Astrocyte (in vitro differentiated cells and primary cell): ENCODE data around the gene PIK3IP1. TPM values are rescaled to one million over a fixed set of nuclear protein-coding genes. Genes with fewer than 3 reads are reported as not detected.

Experiments used
- DNase-seq: peaks from one replicate; pipeline ENCODE4 v3.0.0-alpha.2; 2010; ENCODE audit warnings: low read depth
- FAIRE-seq: peaks from 2 replicates; lab custom pipeline; 2011; peaks lifted over from hg19 to GRCh38; lab: Jason Lieb, UNC
- H2AFZ ChIP-seq: 2 replicates; pipeline ENCODE4 v1.6.0; 2012; ENCODE audit warnings: low read depth, low read length, inconsistent platforms
- H3K27ac ChIP-seq: 2 replicates; pipeline ENCODE4 v1.5.1; 2011; ENCODE audit warnings: low read depth, low read length, inconsistent platforms
- H3K27me3 ChIP-seq: 2 replicates; pipeline ENCODE4 v1.6.0; 2011; ENCODE audit warnings: low read length, inconsistent platforms; ENCODE audit not compliant: insufficient read depth
- H3K36me3 ChIP-seq: 2 replicates; pipeline ENCODE4 v1.5.1; 2011; ENCODE audit warnings: low read length, inconsistent platforms; ENCODE audit not compliant: insufficient read depth
- H3K4me1 ChIP-seq: 2 replicates; pipeline ENCODE4 v1.5.1; 2011; ENCODE audit warnings: low read length, inconsistent platforms; ENCODE audit not compliant: insufficient read depth
- H3K4me2 ChIP-seq: 2 replicates; pipeline ENCODE4 v1.6.0; 2012; ENCODE audit warnings: low read length, inconsistent platforms
- H3K4me3 ChIP-seq: 2 replicates; pipeline ENCODE4 v1.5.1; 2011; ENCODE audit warnings: low read depth, mild to moderate bottlenecking, low read length, inconsistent platforms; ENCODE audit not compliant: insufficient read depth
- H3K79me2 ChIP-seq: 2 replicates; pipeline ENCODE4 v1.6.0; 2012; ENCODE audit warnings: mild to moderate bottlenecking, low read length, inconsistent platforms; ENCODE audit not compliant: insufficient read depth
- H3K9ac ChIP-seq: 2 replicates; pipeline ENCODE4 v1.6.0; 2012; ENCODE audit warnings: mild to moderate bottlenecking, low read length, inconsistent platforms
- H3K9me3 ChIP-seq: 2 replicates; pipeline ENCODE4 v1.5.1; 2012; ENCODE audit warnings: low read depth, mild to moderate bottlenecking, low read length, inconsistent platforms; ENCODE audit not compliant: insufficient read depth
- H4K20me1 ChIP-seq: 2 replicates; pipeline ENCODE4 v1.6.0; 2012; ENCODE audit warnings: low read length, inconsistent platforms; ENCODE audit not compliant: insufficient read depth
- H3K27ac Mint-ChIP-seq: one replicate; pipeline ENCODE4 v1.8.0; 2021; ENCODE audit warnings: mild to moderate bottlenecking, mixed read lengths; ENCODE audit not compliant: unreplicated experiment
- H3K27me3 Mint-ChIP-seq: one replicate; pipeline ENCODE4 v1.8.0; 2021; ENCODE audit warnings: low read depth, mixed read lengths; ENCODE audit not compliant: unreplicated experiment
- H3K36me3 Mint-ChIP-seq: one replicate; pipeline ENCODE4 v1.8.0; 2021; ENCODE audit warnings: low read depth, mixed read lengths; ENCODE audit not compliant: unreplicated experiment
- H3K4me1 Mint-ChIP-seq: one replicate; pipeline ENCODE4 v1.8.0; 2021; ENCODE audit warnings: low read depth, mixed read lengths; ENCODE audit not compliant: unreplicated experiment
- H3K4me3 Mint-ChIP-seq: one replicate; pipeline ENCODE4 v1.8.0; 2021; ENCODE audit warnings: mild to moderate bottlenecking, moderate library complexity, mixed read lengths; ENCODE audit not compliant: unreplicated experiment
- H3K9me3 Mint-ChIP-seq: one replicate; pipeline ENCODE4 v1.8.0; 2021; ENCODE audit warnings: mild to moderate bottlenecking, mixed read lengths; ENCODE audit not compliant: unreplicated experiment
- CTCF ChIP-seq: IDR thresholded peaks from 2 replicates; pipeline ENCODE4 v1.5.1; 2011; ENCODE audit warnings: low read depth, mild to moderate bottlenecking, inconsistent platforms, low read length, moderate library complexity; ENCODE audit not compliant: insufficient read depth
- EZH2 ChIP-seq: IDR thresholded peaks from 2 replicates; pipeline ENCODE4 v1.6.1; 2012; ENCODE audit warnings: mild to moderate bottlenecking, low read length, inconsistent platforms; ENCODE audit not compliant: insufficient read depth
- total RNA-seq: library from RNA; stranded (reverse); gene quantifications from 2 replicates; pipeline ENCODE4 v1.2.1, GENCODE V29; 2021

PIK3IP1 gene
- total RNA-seq, 1 donor from 2014 or later, result 21.4 TPM

GRCh38 chr22:31259798-31260473 lies 32.4 kb downstream of the PIK3IP1 start:
- Histone ChIP-seq H3K4me3 (no peak overlapping the region), H3K27ac (no peak overlapping the region), H3K4me2 (no peak overlapping the region), H4K20me1 (peaks cover 51% of the 10 kb centered on the region), H3K27me3 (no peaks in the 10 kb centered on the region), H3K4me1 (no peaks in the 10 kb centered on the region), H3K9me3 (no peaks in the 10 kb centered on the region), H3K36me3 (peaks cover 41% of the 10 kb centered on the region), H2AFZ (no peak overlapping the region), H3K79me2 (peaks cover 18% of the 10 kb centered on the region), H3K9ac (no peak overlapping the region)
- Mint-ChIP-seq H3K27me3 (no peaks in the 10 kb centered on the region), H3K4me1 (peaks cover 3% of the 10 kb centered on the region), H3K9me3 (no peaks in the 10 kb centered on the region), H3K36me3 (peaks cover 49% of the 10 kb centered on the region), H3K27ac (no peak overlapping the region), H3K4me3 (no peak overlapping the region)
- TF ChIP-seq EZH2, result no peak
- TF ChIP-seq CTCF, result no peak
- FAIRE-seq (no peak), DNase-seq (no peak)

- Mint-ChIP-seq H3K27me3 (no peaks in the 10 kb centered on the region), H3K9me3 (no peaks in the 10 kb centered on the region), H3K4me1 (peaks cover 38% of the 10 kb centered on the region), H3K27ac (no peak overlapping the region), H3K36me3 (peaks cover 32% of the 10 kb centered on the region), H3K4me3 (no peak overlapping the region)
- Histone ChIP-seq H3K4me1 (peaks cover 23% of the 10 kb centered on the region), H3K27ac (no peak overlapping the region), H2AFZ (no peak overlapping the region), H3K27me3 (no peaks in the 10 kb centered on the region), H3K9me3 (no peaks in the 10 kb centered on the region), H4K20me1 (peaks cover 80% of the 10 kb centered on the region), H3K9ac (no peak overlapping the region), H3K79me2 (peaks cover 73% of the 10 kb centered on the region), H3K36me3 (peaks cover 17% of the 10 kb centered on the region), H3K4me2 (no peak overlapping the region), H3K4me3 (no peak overlapping the region)
- no peak for DNase-seq
- no peak for TF ChIP-seq CTCF
- no peak for TF ChIP-seq EZH2
- FAIRE-seq, result no peak
These were observed 38.3 kb downstream of the PIK3IP1 start for GRCh38 chr22:31253949-31254348.
